Osteocyte (in vitro differentiated cells): ENCODE data around the gene TSC22D2. TPM values are rescaled to one million over a fixed set of nuclear protein-coding genes. Genes with fewer than 3 reads are reported as not detected.
"Not testable (repeated sequence)": the region's sequence is repeated elsewhere in the genome, so short reads cannot be mapped to it uniquely, and the experiment has no call there.

Source experiments
- DNase-seq: peaks from one replicate; pipeline ENCODE4 v3.0.0; 2021; ENCODE audit warnings: mixed read lengths; ENCODE audit not compliant: unreplicated experiment; ENCODE audit errors: extremely low spot score
- H3K27ac Mint-ChIP-seq: one replicate; pipeline ENCODE4 v1.8.0; 2021; ENCODE audit warnings: mild to moderate bottlenecking, mixed read lengths; ENCODE audit not compliant: unreplicated experiment
- H3K27me3 Mint-ChIP-seq: one replicate; pipeline ENCODE4 v1.8.0; 2021; ENCODE audit warnings: mixed read lengths; ENCODE audit not compliant: unreplicated experiment
- H3K36me3 Mint-ChIP-seq: one replicate; pipeline ENCODE4 v1.8.0; 2021; ENCODE audit warnings: mixed read lengths; ENCODE audit not compliant: unreplicated experiment
- H3K4me1 Mint-ChIP-seq: one replicate; pipeline ENCODE4 v1.8.0; 2021; ENCODE audit warnings: mixed read lengths; ENCODE audit not compliant: unreplicated experiment
- H3K4me3 Mint-ChIP-seq: one replicate; pipeline ENCODE4 v1.8.0; 2021; ENCODE audit warnings: mild to moderate bottlenecking, moderate library complexity, mixed read lengths; ENCODE audit not compliant: unreplicated experiment
- H3K9me3 Mint-ChIP-seq: one replicate; pipeline ENCODE4 v1.8.0; 2021; ENCODE audit warnings: mixed read lengths; ENCODE audit not compliant: unreplicated experiment
- CTCF ChIP-seq: fragments of 200-600 bp; sonication (generic); IDR thresholded peaks from 2 replicates; pipeline ENCODE4 v1.5.0; 2021; ENCODE audit warnings: antibody characterized with exemption, mild to moderate bottlenecking, moderate library complexity
- total RNA-seq: library from RNA; stranded (reverse); gene quantifications from 2 replicates; pipeline ENCODE4 v1.2.1, GENCODE V29; 2021

Gene TSC22D2
- total RNA-seq, 1 donor from 2014 or later = 51.3 TPM

- no peak for DNase-seq
- TF ChIP-seq CTCF = no peak
- Mint-ChIP-seq H3K27me3 (no peaks in the 10 kb centered on the region), H3K4me3 (no peak overlapping the region), H3K4me1 (peaks cover 33% of the 10 kb centered on the region), H3K27ac (no peak overlapping the region), H3K36me3 (peaks cover 14% of the 10 kb centered on the region), H3K9me3 (no peaks in the 10 kb centered on the region)
Observed at GRCh38 chr3:150467381-150467780, 59.3 kb downstream of the TSC22D2 start.

- peaks cover 29% of the 10 kb centered on the region for H3K4me1 Mint-ChIP-seq
Observed at GRCh38 chr3:150469031-150469930, 61.2 kb downstream of the TSC22D2 start.

GRCh38 chr3:150469931-150470740 lies 62.0 kb downstream of the TSC22D2 start:
- no peaks in the 10 kb centered on the region for H3K27me3 Mint-ChIP-seq
- peaks cover 29% of the 10 kb centered on the region for H3K4me1 Mint-ChIP-seq
- no peak for TF ChIP-seq CTCF
- peak overlapping the region; percentile 88 for H3K27ac Mint-ChIP-seq
- H3K36me3 Mint-ChIP-seq = peaks cover 14% of the 10 kb centered on the region
- peak overlapping the region; percentile 10 for H3K4me3 Mint-ChIP-seq
- DNase-seq = no peak
- H3K9me3 Mint-ChIP-seq = no peaks in the 10 kb centered on the region

More at GRCh38 chr3:150469031-150469930, 61.2 kb downstream of the TSC22D2 start:
- Mint-ChIP-seq H3K27ac (peak overlapping the region; percentile 88), H3K9me3 (no peaks in the 10 kb centered on the region), H3K4me3 (peak overlapping the region; percentile 10), H3K27me3 (no peaks in the 10 kb centered on the region), H3K36me3 (peaks cover 17% of the 10 kb centered on the region)
- no peak for DNase-seq
- no peak for TF ChIP-seq CTCF

GRCh38 chr3:150472421-150472820 lies 64.3 kb downstream of the TSC22D2 start:
- Mint-ChIP-seq H3K4me3 (no peak overlapping the region), H3K27ac (no peak overlapping the region)

GRCh38 chr3:150473161-150473560 lies 65.1 kb downstream of the TSC22D2 start:
- H3K4me3 Mint-ChIP-seq, H3K27me3 Mint-ChIP-seq, DNase-seq, H3K27ac Mint-ChIP-seq: not testable (repeated sequence)
- Mint-ChIP-seq H3K36me3 (peaks cover 17% of the 10 kb centered on the region), H3K4me1 (peaks cover 24% of the 10 kb centered on the region), H3K9me3 (peaks cover 21% of the 10 kb centered on the region)

More at GRCh38 chr3:150472421-150472820, 64.3 kb downstream of the TSC22D2 start:
- peaks cover 18% of the 10 kb centered on the region for H3K9me3 Mint-ChIP-seq
- H3K27me3 Mint-ChIP-seq = no peaks in the 10 kb centered on the region
- H3K4me1 Mint-ChIP-seq = peaks cover 28% of the 10 kb centered on the region
- H3K36me3 Mint-ChIP-seq = peaks cover 13% of the 10 kb centered on the region
- no peak for DNase-seq
- TF ChIP-seq CTCF = no peak
